SK-N-SH treated with all-trans-retinoic acid at 6 μM for 48 hours (cell line): ENCODE measurements around the gene NHSL2.

Experiments
- ATAC-seq: fragments of 200-7000 bp; cut with Tn5 transposase; 3 replicates; pipeline ENCODE4 v1.9.1; 2020; ENCODE audit warnings: mild to moderate bottlenecking, moderate library complexity
- CREB5 ChIP-seq: fragments of 250-450 bp; sonication (Bioruptor Pico); IDR thresholded peaks from 2 replicates; pipeline ENCODE4 v1.5.1; 2020; ENCODE audit warnings: low read depth, mild to moderate bottlenecking, moderate library complexity
- CSDC2 ChIP-seq: fragments of 250-450 bp; sonication (Bioruptor Pico); IDR thresholded peaks from 2 replicates; pipeline ENCODE4 v1.5.0; 2020; ENCODE audit warnings: mild to moderate bottlenecking, moderate library complexity
- GLIS3 ChIP-seq: fragments of 250-450 bp; sonication (Bioruptor Pico); IDR thresholded peaks from 2 replicates; pipeline ENCODE4 v1.5.0; 2020; ENCODE audit warnings: mild to moderate bottlenecking, moderate library complexity
- ISL1 ChIP-seq: fragments of 250-450 bp; sonication (Bioruptor Pico); IDR thresholded peaks from 2 replicates; pipeline ENCODE4 v2.1.2; 2022; ENCODE audit warnings: mild to moderate bottlenecking, moderate library complexity
- OSR1 ChIP-seq: fragments of 250-450 bp; sonication (Bioruptor Pico); IDR thresholded peaks from 2 replicates; pipeline ENCODE4 v1.8.0; 2022; ENCODE audit warnings: moderate library complexity, mild to moderate bottlenecking, inconsistent platforms
- PATZ1 ChIP-seq: fragments of 250-450 bp; sonication (Bioruptor Pico); IDR thresholded peaks from 2 replicates; pipeline ENCODE4 v1.8.0; 2020; ENCODE audit warnings: mild to moderate bottlenecking, moderate library complexity, borderline replicate concordance
- POU6F1 ChIP-seq: fragments of 250-450 bp; sonication (Bioruptor Pico); IDR thresholded peaks from 2 replicates; pipeline ENCODE4 v1.8.0; 2021; ENCODE audit warnings: low read depth, mild to moderate bottlenecking, moderate library complexity, borderline replicate concordance
- RARB ChIP-seq: fragments of 250-450 bp; sonication (Bioruptor Pico); IDR thresholded peaks from 2 replicates; pipeline ENCODE4 v1.8.0; 2021; ENCODE audit warnings: mild to moderate bottlenecking, moderate library complexity
- SNAI2 ChIP-seq: fragments of 250-450 bp; sonication (Bioruptor Pico); IDR thresholded peaks from 2 replicates; pipeline ENCODE4 v1.5.0; 2020; ENCODE audit warnings: mild to moderate bottlenecking, moderate library complexity
- TCF4 ChIP-seq: fragments of 250-450 bp; sonication (Bioruptor Pico); IDR thresholded peaks from 2 replicates; pipeline ENCODE4 v1.8.0; 2021; ENCODE audit warnings: mild to moderate bottlenecking, moderate library complexity, borderline replicate concordance
- TOX ChIP-seq: fragments of 250-450 bp; sonication (Bioruptor Pico); IDR thresholded peaks from 2 replicates; pipeline ENCODE4 v1.8.0; 2021; ENCODE audit warnings: mild to moderate bottlenecking, moderate library complexity, borderline replicate concordance
- TSHZ2 ChIP-seq: fragments of 250-450 bp; sonication (Bioruptor Pico); IDR thresholded peaks from 2 replicates; pipeline ENCODE4 v1.5.0; 2020; ENCODE audit warnings: mild to moderate bottlenecking, moderate library complexity
- ZC3H10 ChIP-seq: fragments of 250-450 bp; sonication (Bioruptor Pico); IDR thresholded peaks from 2 replicates; pipeline ENCODE4 v1.5.1; 2021; ENCODE audit warnings: mild to moderate bottlenecking, moderate library complexity
- ZFP3 ChIP-seq: fragments of 250-450 bp; sonication (Bioruptor Pico); IDR thresholded peaks from 2 replicates; pipeline ENCODE4 v1.5.0; 2020; ENCODE audit warnings: mild to moderate bottlenecking, moderate library complexity
- ZFP30 ChIP-seq: fragments of 450-650 bp; formaldehyde crosslinking; IDR thresholded peaks from 2 replicates; pipeline ENCODE4 v1.5.0; 2022; ENCODE audit warnings: mild to moderate bottlenecking, moderate library complexity
- ZNF70 ChIP-seq: fragments of 450-650 bp; formaldehyde crosslinking; IDR thresholded peaks from 2 replicates; pipeline ENCODE4 v1.5.0; 2020; ENCODE audit warnings: mild to moderate bottlenecking, moderate library complexity
- ZNF8 ChIP-seq: fragments of 450-650 bp; formaldehyde crosslinking; IDR thresholded peaks from 2 replicates; pipeline ENCODE4 v1.5.0; 2020; ENCODE audit warnings: mild to moderate bottlenecking, moderate library complexity

The NHSL2 gene

DNA sequence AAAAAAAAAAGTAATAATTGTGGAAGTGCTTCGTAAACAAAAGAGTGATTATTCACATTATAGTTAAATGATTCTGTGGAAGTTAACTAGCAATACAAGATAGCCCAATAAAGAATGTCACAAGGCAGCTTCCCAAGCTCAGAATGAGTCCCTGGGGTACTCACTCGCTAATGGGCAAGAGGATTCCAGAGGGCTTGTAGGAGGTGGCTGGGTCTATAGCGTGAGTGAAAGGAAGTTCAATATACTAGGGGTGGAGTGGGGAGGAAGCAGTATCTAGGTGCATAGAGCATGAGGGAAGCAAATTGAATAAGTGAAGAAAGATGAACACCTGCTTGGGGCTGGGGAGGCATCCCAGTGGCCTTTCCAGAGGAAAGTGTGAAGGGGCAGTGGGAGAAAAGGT lies 178.6 kb downstream of the NHSL2 start:
- ATAC-seq: no peak
- TF ChIP-seq TSHZ2 (CRISPR knock-in tag): no peak
- TF ChIP-seq RARB (CRISPR knock-in tag): no peak
- TF ChIP-seq TOX (CRISPR knock-in tag): no peak
- TF ChIP-seq ISL1 (CRISPR knock-in tag): no peak
- TF ChIP-seq ZC3H10 (CRISPR knock-in tag): no peak
- TF ChIP-seq PATZ1 (CRISPR knock-in tag): no peak
- no peak for TF ChIP-seq GLIS3 (CRISPR knock-in tag)
- no peak for TF ChIP-seq SNAI2 (CRISPR knock-in tag)
- TF ChIP-seq ZNF8: no peak
- no peak for TF ChIP-seq CREB5 (CRISPR knock-in tag)

- peak; percentile 55; the same call in 1 of the 3 replicates for ATAC-seq
- TF ChIP-seq OSR1 (no peak), ISL1 (CRISPR knock-in tag) (no peak), CSDC2 (no peak), ZNF70 (CRISPR knock-in tag) (no peak), PATZ1 (CRISPR knock-in tag) (no peak), TCF4 (CRISPR knock-in tag) (peak; percentile 24; the same call in 1 of the 2 replicates)
Observed at GRCh38 chrX:72094894-72095293, 184.2 kb downstream of the NHSL2 start.

DNA sequence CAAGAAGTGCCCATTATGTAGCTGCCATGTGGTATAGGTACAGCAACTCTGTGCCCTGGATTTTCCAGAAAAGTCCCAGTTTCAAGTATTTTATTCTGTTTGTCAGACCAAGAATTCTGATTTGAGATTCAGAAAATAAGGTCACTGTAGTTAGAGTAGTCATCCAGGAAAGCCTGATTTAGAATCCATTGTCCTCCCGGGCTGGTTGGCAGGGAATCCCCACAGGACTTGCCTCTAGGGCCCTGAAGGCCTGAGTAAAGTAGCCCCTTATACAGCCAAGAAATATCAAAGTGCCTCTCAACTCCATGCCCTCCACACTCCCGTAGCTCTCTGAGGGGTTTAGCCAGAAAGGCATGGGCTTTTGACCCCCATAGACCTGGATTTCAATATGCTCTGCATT lies 184.7 kb downstream of the NHSL2 start:
- TF ChIP-seq TSHZ2 (CRISPR knock-in tag) (no peak), TCF4 (CRISPR knock-in tag) (no peak), PATZ1 (CRISPR knock-in tag) (no peak), ZFP30 (CRISPR knock-in tag) (no peak), ISL1 (CRISPR knock-in tag) (no peak), POU6F1 (CRISPR knock-in tag) (no peak), RARB (CRISPR knock-in tag) (no peak), ZNF70 (CRISPR knock-in tag) (no peak), ZFP3 (CRISPR knock-in tag) (no peak)
- TF ChIP-seq, all 23 proteins: peak for 0
- ATAC-seq: no peak
